ENCODE results near the gene ERP27. TPM values are rescaled to one million over a fixed set of nuclear protein-coding genes. Genes with fewer than 3 reads are reported as not detected.
A peak's percentile ranks its signal among the peaks of the same experiment; 100 is the strongest.

The ERP27 gene
- total RNA-seq, 1 experiment from 2014 or later, result 0.98 TPM

GRCh38 chr12:14953752-14954151 is 15.4 kb upstream of the ERP27 start:
- Mint-ChIP-seq H3K36me3 (ENCODE audit: insufficient read depth, unreplicated experiment) (no peaks in the 10 kb centered on the region), H3K27me3 (ENCODE audit: insufficient read depth, unreplicated experiment) (no peaks in the 10 kb centered on the region), H3K9me3 (ENCODE audit: unreplicated experiment) (peaks cover 31% of the 10 kb centered on the region), H3K4me3 (ENCODE audit: unreplicated experiment) (no peak overlapping the region), H3K27ac (ENCODE audit: unreplicated experiment) (no peak overlapping the region), H3K4me1 (ENCODE audit: low read depth, unreplicated experiment) (peaks cover 30% of the 10 kb centered on the region)
- Histone ChIP-seq H3K27me3 (replicated peaks; ENCODE audit: control insufficient read depth, insufficient read depth, low read length) (no peaks in the 10 kb centered on the region), H3K4me3 (ENCODE audit: low read depth, low read length) (no peak overlapping the region), H3K36me3 (ENCODE audit: control insufficient read depth, insufficient read depth, low read length) (no peaks in the 10 kb centered on the region), H3K4me1 (peaks cover 33% of the 10 kb centered on the region), H3K9me3 (no peaks in the 10 kb centered on the region)
- DNase-seq, result no peak
- no TSS peak for BruUV-seq (replicated peaks)
- no peak for TF ChIP-seq CTCF (IDR thresholded peaks at IDR 0.05; ENCODE audit: insufficient read depth in 1 of 2, low read depth in 1 of 2, low read length in 1 of 2, severe bottlenecking in 1 of 2, unreplicated experiment in 1 of 2)
- intact Hi-C loops (cut with micrococcal nuclease; ENCODE audit: unreplicated experiment), result no loop called here
- CTCF ChIA-PET, result interaction anchor here (0.6 kb wide), 1 partner anchor 42 kb away, joined by 3 read pairs; no protein-coding TSS in a partner anchor
- POLR2A ChIA-PET, result no interaction called here

DNA sequence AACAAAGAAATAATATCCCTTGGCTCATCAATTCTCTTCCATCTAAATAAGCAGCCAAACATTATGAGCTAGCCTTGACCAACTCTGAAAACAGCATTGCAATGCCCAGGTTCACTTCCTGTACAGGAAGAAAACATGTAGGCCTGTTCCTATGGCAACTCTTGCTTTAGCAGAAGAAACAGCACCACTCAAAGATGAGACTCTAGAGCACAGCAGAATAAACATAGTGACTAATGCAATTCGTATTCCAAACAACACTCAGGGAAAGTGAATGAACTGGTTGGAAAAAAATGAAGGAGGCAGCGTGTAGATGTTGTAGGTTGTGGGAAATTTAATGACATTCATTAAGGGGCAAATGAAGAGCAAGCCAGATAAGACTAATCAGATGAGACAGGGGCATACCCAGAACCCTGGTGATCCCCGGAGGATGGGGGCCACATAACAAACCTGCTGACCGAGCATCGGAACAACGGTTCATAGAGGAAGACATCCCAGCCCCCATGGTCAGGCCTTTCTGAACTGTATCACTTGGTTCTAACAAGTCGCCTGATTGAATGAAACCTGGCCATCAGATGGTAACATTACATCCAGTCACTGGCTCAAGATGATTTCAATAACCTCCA is 14.1 kb upstream of the ERP27 start:
- H3K4me1 ChIP-seq, result peaks cover 46% of the 10 kb centered on the region
- no peak overlapping the region for H3K4me3 Mint-ChIP-seq (ENCODE audit: unreplicated experiment)
- TF ChIP-seq CTCF (IDR thresholded peaks at IDR 0.05; ENCODE audit: insufficient read depth in 1 of 2, low read depth in 1 of 2, low read length in 1 of 2, severe bottlenecking in 1 of 2, unreplicated experiment in 1 of 2), result no peak
- H3K36me3 ChIP-seq (ENCODE audit: control insufficient read depth, insufficient read depth, low read length), result no peaks in the 10 kb centered on the region
- no peak overlapping the region for H3K4me3 ChIP-seq (ENCODE audit: low read depth, low read length)
- BruUV-seq (replicated peaks), result no TSS peak
- ChIA-PET CTCF (interaction anchor here (0.6 kb wide), 1 partner anchor 1772 kb away, joined by 3 read pairs; no protein-coding TSS in a partner anchor), POLR2A (no interaction called here)
- H3K4me1 Mint-ChIP-seq (ENCODE audit: low read depth, unreplicated experiment), result peaks cover 34% of the 10 kb centered on the region
- peaks cover 31% of the 10 kb centered on the region for H3K9me3 Mint-ChIP-seq (ENCODE audit: unreplicated experiment)
- H3K9me3 ChIP-seq, result no peaks in the 10 kb centered on the region
- H3K27me3 ChIP-seq (replicated peaks; ENCODE audit: control insufficient read depth, insufficient read depth, low read length), result no peaks in the 10 kb centered on the region
- no peaks in the 10 kb centered on the region for H3K27me3 Mint-ChIP-seq (ENCODE audit: insufficient read depth, unreplicated experiment)
- H3K36me3 Mint-ChIP-seq (ENCODE audit: insufficient read depth, unreplicated experiment), result no peaks in the 10 kb centered on the region
- no peak for DNase-seq
- H3K27ac Mint-ChIP-seq (ENCODE audit: unreplicated experiment), result no peak overlapping the region
- intact Hi-C loops (cut with micrococcal nuclease; ENCODE audit: unreplicated experiment), result no loop called here

GRCh38 chr12:14951851-14952250 is 13.5 kb upstream of the ERP27 start:
- ChIA-PET CTCF (interaction anchor here (0.6 kb wide), 1 partner anchor 1772 kb away, joined by 3 read pairs; no protein-coding TSS in a partner anchor), POLR2A (no interaction called here)
- intact Hi-C loops (cut with micrococcal nuclease; ENCODE audit: unreplicated experiment), result loop anchor here (1.0 to 2.0 kb wide), 2 partner anchors 17 to 23 kb away; no protein-coding TSS in a partner anchor
- TF ChIP-seq CTCF (IDR thresholded peaks at IDR 0.05; ENCODE audit: insufficient read depth in 1 of 2, low read depth in 1 of 2, low read length in 1 of 2, severe bottlenecking in 1 of 2, unreplicated experiment in 1 of 2), result no peak
- Mint-ChIP-seq H3K4me1 (ENCODE audit: low read depth, unreplicated experiment) (peaks cover 40% of the 10 kb centered on the region), H3K36me3 (ENCODE audit: insufficient read depth, unreplicated experiment) (no peaks in the 10 kb centered on the region), H3K27ac (ENCODE audit: unreplicated experiment) (peak overlapping the region; percentile 55), H3K4me3 (ENCODE audit: unreplicated experiment) (no peak overlapping the region), H3K27me3 (ENCODE audit: insufficient read depth, unreplicated experiment) (no peaks in the 10 kb centered on the region), H3K9me3 (ENCODE audit: unreplicated experiment) (peaks cover 31% of the 10 kb centered on the region)
- no peak for DNase-seq
- no peaks in the 10 kb centered on the region for H3K36me3 ChIP-seq (ENCODE audit: control insufficient read depth, insufficient read depth, low read length)
- no peak overlapping the region for H3K4me3 ChIP-seq (ENCODE audit: low read depth, low read length)
- no TSS peak for BruUV-seq (replicated peaks)
- no peaks in the 10 kb centered on the region for H3K9me3 ChIP-seq
- H3K27me3 ChIP-seq (replicated peaks; ENCODE audit: control insufficient read depth, insufficient read depth, low read length), result no peaks in the 10 kb centered on the region
- H3K4me1 ChIP-seq, result peaks cover 52% of the 10 kb centered on the region
